K562 (cell line): ENCODE results near the gene SNX25. TPM values are rescaled to one million over a fixed set of nuclear protein-coding genes. Genes with fewer than 3 reads are reported as not detected.

Source experiments
- BDP1 ChIP-seq: IDR thresholded peaks from 3 replicates; pipeline ENCODE4 v1.6.1; 2011; ENCODE audit not compliant: insufficient read length, insufficient read depth
- JUNB ChIP-seq: fragments of 450-650 bp; formaldehyde crosslinking; conservative IDR thresholded peaks from 2 replicates; pipeline ENCODE4 v1.4.0; 2020; ENCODE audit warnings: mild to moderate bottlenecking
- KHSRP ChIP-seq: fragments of 450-650 bp; IDR thresholded peaks from 2 replicates; pipeline ENCODE4 v1.6.1; 2017
- PHF8 ChIP-seq: fragments of 200-600 bp; sonication (generic); IDR thresholded peaks from 2 replicates; pipeline ENCODE4 v1.6.1; 2012; ENCODE audit warnings: mixed run types, mild to moderate bottlenecking, inconsistent platforms, low read length, moderate library complexity, borderline replicate concordance
- POLR2AphosphoS2 ChIP-seq: IDR thresholded peaks from 2 replicates; pipeline ENCODE4 v1.6.1; 2012; ENCODE audit warnings: low read length, improper control_type of control experiment
- TCF7 ChIP-seq: sonication (generic); IDR thresholded peaks from 2 replicates; pipeline ENCODE4 v1.6.1; 2016; ENCODE audit warnings: antibody characterized with exemption, borderline replicate concordance
- TCFL5 ChIP-seq: fragments of 250-450 bp; sonication (Bioruptor Pico); conservative IDR thresholded peaks from 2 replicates; pipeline ENCODE4 v1.6.1; 2021; ENCODE audit warnings: mild to moderate bottlenecking, moderate library complexity, matching md5 sums
- ZNF140 ChIP-seq: fragments of 250-450 bp; sonication (Bioruptor Pico); IDR thresholded peaks from 2 replicates; pipeline ENCODE4 v1.8.0; 2021; ENCODE audit warnings: moderate library complexity, mild to moderate bottlenecking, inconsistent platforms
- polyA plus RNA-seq, 8 experiments: library from polyadenylated mRNA; depleted of rRNA in 4 of 8; stranded (reverse) in 5 of 8; unstranded in 3 of 8; fragments of >200 nt; fragmentation: Nextera tagmentation in 2 of 8; fragmentation: Illumina TruSeq in 1 of 8; extraction: Ambion mirVana in 2 of 8; extraction: Trizol in 1 of 8; gene quantifications; 2 replicates each; pipeline versions ENCODE4 v1.2.1 to v1.2.3, GENCODE V29; 2011 to 2014; ENCODE audit warnings: inconsistent platforms in 1 of 8, missing spikeins in 1 of 8
- total RNA-seq, 7 experiments: library from RNA; depleted of rRNA in 6 of 7; stranded (reverse); fragments of >200 nt in 6 of 7; fragmentation: Illumina TruSeq in 2 of 7; extraction: Trizol in 2 of 7; gene quantifications; 2 replicates each; pipeline versions ENCODE4 v1.2.1 to v1.2.3, GENCODE V29; 2011 to 2021; ENCODE audit warnings: low replicate concordance in 1 of 7
- TF ChIP-seq, protein P1 (sequence below): fragments of 250-450 bp; sonication (Bioruptor Pico); IDR thresholded peaks from 2 replicates; pipeline ENCODE4 v1.4.0; 2020; ENCODE audit warnings: mild to moderate bottlenecking, moderate library complexity
- TF ChIP-seq, protein P2 (sequence below): fragments of 450-650 bp; IDR thresholded peaks from 2 replicates; pipeline ENCODE4 v1.6.1; 2016
- TF ChIP-seq, protein P3 (sequence below): IDR thresholded peaks from 2 replicates; pipeline ENCODE4 v1.6.1; 2011; ENCODE audit not compliant: insufficient read length; ENCODE audit errors: extremely low read depth
- TF ChIP-seq, protein P4 (sequence below): fragments of 450-650 bp; IDR thresholded peaks from 2 replicates; pipeline ENCODE4 v1.6.1; 2018; ENCODE audit not compliant: partially characterized antibody
- TF ChIP-seq, protein P5 (sequence below): fragments of 450-650 bp; IDR thresholded peaks from 2 replicates; pipeline ENCODE4 v1.6.1; 2016; ENCODE audit warnings: antibody characterized with exemption
- TF ChIP-seq, protein P6 (sequence below): sonication (generic); formaldehyde crosslinking; IDR thresholded peaks from 2 replicates; pipeline ENCODE4 v1.8.0; 2022; ENCODE audit warnings: mild to moderate bottlenecking, missing genetic modification reagents, borderline replicate concordance

The SNX25 gene
- total and polyA plus RNA-seq, 9 of the 15 experiments (the other 6 are each of a cell fraction or from before 2014, with no cell fraction given): 2.5 to 23.4 (median 13.3) TPM

DNA sequence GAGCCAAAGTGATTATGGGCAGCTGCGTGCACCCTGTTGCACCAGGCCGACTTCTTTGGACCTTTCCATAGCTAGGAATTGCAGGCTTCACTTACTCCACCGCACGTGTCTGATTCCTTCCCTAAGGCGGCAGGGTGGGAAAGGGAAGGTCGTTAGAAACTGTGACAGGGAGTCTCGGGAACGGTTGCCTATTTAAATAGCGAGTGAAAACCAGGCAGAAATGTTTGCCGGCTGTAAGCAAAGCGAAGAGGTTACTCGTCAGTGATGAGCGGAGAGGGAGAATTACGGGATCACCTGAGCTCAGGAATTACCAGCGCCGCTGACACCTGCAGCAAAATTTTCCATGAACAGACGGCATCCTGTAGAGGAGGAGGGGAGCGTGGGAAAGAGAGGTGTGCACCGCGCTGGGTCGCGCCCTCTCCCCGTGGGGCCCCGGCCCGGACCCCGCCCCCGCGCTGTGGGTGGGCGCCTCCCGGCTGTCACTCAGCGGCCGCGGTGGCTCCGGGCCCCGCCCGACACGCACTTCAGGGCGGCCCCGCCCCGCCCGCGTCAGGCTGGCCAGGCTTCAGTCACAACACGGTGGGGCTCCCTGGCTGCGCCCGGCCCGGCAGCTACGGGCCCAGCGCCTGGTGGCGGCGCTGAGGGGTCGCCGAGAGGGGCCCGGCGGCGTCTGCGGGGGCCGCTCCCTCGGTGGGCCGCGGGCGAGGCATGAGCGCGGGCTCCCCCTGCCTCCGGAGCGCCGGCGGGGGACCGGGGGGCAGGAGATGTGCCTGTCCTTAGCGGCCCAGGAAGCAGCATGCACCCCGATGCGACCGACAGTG is at the start of gene SNX25 (continued):
- TF ChIP-seq, protein P1, sequence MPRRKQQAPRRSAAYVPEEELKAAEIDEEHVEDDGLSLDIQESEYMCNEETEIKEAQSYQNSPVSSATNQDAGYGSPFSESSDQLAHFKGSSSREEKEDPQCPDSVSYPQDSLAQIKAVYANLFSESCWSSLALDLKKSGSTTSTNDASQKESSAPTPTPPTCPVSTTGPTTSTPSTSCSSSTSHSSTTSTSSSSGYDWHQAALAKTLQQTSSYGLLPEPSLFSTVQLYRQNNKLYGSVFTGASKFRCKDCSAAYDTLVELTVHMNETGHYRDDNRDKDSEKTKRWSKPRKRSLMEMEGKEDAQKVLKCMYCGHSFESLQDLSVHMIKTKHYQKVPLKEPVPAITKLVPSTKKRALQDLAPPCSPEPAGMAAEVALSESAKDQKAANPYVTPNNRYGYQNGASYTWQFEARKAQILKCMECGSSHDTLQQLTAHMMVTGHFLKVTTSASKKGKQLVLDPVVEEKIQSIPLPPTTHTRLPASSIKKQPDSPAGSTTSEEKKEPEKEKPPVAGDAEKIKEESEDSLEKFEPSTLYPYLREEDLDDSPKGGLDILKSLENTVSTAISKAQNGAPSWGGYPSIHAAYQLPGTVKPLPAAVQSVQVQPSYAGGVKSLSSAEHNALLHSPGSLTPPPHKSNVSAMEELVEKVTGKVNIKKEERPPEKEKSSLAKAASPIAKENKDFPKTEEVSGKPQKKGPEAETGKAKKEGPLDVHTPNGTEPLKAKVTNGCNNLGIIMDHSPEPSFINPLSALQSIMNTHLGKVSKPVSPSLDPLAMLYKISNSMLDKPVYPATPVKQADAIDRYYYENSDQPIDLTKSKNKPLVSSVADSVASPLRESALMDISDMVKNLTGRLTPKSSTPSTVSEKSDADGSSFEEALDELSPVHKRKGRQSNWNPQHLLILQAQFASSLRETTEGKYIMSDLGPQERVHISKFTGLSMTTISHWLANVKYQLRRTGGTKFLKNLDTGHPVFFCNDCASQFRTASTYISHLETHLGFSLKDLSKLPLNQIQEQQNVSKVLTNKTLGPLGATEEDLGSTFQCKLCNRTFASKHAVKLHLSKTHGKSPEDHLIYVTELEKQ: no peak
- TF ChIP-seq ZNF140 (CRISPR knock-in tag) (no peak), TCFL5 (no peak), TCF7 (no peak), KHSRP (no peak), JUNB (CRISPR knock-in tag) (no peak), BDP1 (no peak), POLR2AphosphoS2 (no peak), PHF8 (peak; percentile 63; the same call in 1 of the 2 replicates)
- TF ChIP-seq, protein P2, sequence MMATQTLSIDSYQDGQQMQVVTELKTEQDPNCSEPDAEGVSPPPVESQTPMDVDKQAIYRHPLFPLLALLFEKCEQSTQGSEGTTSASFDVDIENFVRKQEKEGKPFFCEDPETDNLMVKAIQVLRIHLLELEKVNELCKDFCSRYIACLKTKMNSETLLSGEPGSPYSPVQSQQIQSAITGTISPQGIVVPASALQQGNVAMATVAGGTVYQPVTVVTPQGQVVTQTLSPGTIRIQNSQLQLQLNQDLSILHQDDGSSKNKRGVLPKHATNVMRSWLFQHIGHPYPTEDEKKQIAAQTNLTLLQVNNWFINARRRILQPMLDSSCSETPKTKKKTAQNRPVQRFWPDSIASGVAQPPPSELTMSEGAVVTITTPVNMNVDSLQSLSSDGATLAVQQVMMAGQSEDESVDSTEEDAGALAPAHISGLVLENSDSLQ: peak; percentile 96
- TF ChIP-seq, protein P3, sequence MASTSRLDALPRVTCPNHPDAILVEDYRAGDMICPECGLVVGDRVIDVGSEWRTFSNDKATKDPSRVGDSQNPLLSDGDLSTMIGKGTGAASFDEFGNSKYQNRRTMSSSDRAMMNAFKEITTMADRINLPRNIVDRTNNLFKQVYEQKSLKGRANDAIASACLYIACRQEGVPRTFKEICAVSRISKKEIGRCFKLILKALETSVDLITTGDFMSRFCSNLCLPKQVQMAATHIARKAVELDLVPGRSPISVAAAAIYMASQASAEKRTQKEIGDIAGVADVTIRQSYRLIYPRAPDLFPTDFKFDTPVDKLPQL: no peak
- TF ChIP-seq, protein P4, sequence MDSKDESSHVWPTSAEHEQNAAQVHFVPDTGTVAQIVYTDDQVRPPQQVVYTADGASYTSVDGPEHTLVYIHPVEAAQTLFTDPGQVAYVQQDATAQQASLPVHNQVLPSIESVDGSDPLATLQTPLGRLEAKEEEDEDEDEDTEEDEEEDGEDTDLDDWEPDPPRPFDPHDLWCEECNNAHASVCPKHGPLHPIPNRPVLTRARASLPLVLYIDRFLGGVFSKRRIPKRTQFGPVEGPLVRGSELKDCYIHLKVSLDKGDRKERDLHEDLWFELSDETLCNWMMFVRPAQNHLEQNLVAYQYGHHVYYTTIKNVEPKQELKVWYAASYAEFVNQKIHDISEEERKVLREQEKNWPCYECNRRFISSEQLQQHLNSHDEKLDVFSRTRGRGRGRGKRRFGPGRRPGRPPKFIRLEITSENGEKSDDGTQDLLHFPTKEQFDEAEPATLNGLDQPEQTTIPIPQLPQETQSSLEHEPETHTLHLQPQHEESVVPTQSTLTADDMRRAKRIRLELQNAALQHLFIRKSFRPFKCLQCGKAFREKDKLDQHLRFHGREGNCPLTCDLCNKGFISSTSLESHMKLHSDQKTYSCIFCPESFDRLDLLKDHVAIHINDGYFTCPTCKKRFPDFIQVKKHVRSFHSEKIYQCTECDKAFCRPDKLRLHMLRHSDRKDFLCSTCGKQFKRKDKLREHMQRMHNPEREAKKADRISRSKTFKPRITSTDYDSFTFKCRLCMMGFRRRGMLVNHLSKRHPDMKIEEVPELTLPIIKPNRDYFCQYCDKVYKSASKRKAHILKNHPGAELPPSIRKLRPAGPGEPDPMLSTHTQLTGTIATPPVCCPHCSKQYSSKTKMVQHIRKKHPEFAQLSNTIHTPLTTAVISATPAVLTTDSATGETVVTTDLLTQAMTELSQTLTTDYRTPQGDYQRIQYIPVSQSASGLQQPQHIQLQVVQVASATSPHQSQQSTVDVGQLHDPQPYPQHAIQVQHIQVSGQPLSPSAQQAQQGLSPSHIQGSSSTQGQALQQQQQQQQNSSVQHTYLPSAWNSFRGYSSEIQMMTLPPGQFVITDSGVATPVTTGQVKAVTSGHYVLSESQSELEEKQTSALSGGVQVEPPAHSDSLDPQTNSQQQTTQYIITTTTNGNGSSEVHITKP: peak; percentile 6
- TF ChIP-seq, protein P5, sequence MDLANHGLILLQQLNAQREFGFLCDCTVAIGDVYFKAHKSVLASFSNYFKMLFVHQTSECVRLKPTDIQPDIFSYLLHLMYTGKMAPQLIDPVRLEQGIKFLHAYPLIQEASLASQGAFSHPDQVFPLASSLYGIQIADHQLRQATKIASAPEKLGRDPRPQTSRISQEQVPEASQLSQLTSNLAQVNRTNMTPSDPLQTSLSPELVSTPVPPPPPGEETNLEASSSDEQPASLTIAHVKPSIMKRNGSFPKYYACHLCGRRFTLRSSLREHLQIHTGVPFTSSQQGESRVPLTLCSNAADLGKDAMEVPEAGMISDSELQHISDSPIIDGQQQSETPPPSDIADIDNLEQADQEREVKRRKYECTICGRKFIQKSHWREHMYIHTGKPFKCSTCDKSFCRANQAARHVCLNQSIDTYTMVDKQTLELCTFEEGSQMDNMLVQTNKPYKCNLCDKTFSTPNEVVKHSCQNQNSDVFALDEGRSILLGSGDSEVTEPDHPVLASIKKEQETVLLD: no peak
- TF ChIP-seq, protein P6, sequence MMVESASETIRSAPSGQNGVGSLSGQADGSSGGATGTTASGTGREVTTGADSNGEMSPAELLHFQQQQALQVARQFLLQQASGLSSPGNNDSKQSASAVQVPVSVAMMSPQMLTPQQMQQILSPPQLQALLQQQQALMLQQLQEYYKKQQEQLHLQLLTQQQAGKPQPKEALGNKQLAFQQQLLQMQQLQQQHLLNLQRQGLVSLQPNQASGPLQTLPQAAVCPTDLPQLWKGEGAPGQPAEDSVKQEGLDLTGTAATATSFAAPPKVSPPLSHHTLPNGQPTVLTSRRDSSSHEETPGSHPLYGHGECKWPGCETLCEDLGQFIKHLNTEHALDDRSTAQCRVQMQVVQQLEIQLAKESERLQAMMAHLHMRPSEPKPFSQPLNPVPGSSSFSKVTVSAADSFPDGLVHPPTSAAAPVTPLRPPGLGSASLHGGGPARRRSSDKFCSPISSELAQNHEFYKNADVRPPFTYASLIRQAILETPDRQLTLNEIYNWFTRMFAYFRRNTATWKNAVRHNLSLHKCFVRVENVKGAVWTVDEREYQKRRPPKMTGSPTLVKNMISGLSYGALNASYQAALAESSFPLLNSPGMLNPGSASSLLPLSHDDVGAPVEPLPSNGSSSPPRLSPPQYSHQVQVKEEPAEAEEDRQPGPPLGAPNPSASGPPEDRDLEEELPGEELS (CRISPR knock-in tag): no peak
